GM12873 (cell line): ENCODE measurements around the gene RASL11B.

Experiments
- TF ChIP-seq, protein P1 (sequence below): IDR thresholded peaks from 2 replicates; pipeline ENCODE4 v1.5.1; 2012; ENCODE audit warnings: low read depth, mild to moderate bottlenecking, moderate library complexity, low read length, control low read depth; ENCODE audit not compliant: insufficient read depth; ENCODE audit errors: missing control alignments

Gene RASL11B

DNA sequence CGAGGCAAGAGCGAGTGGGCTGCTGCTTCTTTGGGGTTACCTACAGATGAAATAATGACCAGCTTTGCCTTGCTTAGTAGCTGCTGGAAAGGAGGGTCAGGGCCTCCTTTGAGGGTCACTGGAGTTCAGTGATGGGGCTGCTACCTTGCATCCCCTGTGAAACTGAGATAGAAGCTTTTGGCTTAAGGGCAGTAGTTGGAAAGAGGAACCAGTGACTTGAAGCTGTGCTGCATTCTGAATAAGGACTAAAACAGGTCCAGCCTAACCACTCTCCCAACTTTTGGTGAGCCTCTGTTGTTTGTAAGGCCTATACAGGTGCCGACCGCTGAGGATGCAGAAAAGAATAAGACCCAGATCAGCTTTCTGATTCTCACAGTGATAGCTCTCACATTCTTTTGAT, 41.2 kb downstream of the RASL11B start:
- TF ChIP-seq, protein P1, sequence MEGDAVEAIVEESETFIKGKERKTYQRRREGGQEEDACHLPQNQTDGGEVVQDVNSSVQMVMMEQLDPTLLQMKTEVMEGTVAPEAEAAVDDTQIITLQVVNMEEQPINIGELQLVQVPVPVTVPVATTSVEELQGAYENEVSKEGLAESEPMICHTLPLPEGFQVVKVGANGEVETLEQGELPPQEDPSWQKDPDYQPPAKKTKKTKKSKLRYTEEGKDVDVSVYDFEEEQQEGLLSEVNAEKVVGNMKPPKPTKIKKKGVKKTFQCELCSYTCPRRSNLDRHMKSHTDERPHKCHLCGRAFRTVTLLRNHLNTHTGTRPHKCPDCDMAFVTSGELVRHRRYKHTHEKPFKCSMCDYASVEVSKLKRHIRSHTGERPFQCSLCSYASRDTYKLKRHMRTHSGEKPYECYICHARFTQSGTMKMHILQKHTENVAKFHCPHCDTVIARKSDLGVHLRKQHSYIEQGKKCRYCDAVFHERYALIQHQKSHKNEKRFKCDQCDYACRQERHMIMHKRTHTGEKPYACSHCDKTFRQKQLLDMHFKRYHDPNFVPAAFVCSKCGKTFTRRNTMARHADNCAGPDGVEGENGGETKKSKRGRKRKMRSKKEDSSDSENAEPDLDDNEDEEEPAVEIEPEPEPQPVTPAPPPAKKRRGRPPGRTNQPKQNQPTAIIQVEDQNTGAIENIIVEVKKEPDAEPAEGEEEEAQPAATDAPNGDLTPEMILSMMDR, result no peak

DNA sequence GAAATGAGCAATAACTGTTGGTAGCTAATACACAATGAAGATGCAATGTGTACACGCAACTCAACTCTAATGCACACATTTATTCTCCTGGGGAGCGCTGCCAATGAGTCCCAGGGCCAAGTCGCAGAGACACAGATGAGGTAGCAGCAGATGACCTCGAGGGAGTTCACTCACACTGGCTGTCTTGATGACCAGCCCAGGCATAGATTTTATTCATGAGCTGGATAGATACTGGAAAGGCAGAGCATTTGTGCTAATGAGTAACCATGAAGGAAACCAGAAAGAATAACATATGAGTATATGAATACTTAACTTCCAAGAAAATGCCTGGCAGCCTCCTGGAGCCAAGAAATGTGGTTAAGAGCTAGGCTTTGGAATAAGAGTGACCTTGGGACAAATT, 42.3 kb downstream of the RASL11B start:
- TF ChIP-seq, protein P1, result no peak

DNA sequence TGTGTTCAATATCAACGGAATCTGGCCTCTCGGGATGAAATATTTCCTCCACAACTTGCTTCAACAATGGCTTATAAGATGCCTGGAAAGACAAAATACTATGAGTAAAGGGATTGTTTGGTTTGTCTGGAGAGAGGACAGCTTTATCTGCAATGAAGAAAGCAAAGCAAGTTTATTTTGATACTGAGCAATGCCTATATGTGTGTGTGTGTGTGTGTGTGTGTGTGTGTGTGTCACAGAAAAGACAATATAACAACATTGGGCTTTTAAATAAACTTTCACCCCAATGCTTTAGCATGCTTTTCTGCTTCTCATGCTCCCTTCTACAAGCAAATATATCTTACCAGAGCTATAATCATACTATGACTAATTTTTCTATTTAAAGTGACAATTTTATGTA, 45.4 kb downstream of the RASL11B start:
- TF ChIP-seq, protein P1, result no peak

DNA sequence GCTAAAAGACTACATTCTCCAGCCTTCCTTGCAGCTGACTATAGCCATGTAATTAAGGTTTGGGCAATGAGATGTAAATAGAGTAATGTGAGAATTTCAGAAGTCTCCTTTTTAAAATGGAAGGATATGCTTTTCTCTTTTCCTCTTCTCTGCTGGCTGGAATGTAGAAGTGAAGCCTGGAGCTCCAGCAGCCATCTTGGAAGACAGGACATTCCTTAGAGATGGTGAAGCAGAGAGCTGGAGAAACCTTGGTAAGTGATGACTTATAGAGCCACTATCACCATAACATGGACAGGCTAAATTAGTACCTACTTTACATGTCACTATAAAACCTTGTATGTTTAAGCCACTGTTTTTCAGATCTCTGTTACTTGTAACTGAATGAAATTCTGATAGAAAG, 48.0 kb downstream of the RASL11B start:
- TF ChIP-seq, protein P1, result no peak

DNA sequence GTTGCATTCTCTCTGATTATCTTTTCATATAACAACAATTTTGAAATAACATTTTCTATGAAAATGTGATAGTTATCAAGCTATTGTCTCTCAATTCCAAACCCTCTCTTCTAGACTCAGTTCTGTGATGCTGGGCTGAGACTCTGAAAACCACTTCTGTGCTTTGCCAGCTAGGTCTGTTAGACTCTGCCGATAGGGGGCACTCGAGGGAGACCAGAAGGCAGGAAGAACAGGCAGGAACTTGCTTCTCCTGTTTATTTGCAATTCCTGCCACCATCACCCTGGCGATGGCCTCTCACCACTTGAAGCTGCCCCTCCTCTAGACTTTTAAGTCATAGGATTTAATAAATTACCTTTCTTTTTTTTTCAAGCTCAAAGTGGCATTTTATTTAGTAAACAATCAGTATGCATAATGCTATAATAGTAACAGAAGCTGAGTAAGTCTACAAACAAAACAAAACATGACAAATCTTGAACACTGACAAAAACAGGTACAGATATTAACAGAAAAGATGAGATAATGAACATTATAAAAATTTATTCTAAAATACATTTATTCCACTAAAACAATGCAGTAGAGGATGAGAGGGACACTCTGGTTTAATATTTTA, 49.7 kb downstream of the RASL11B start:
- TF ChIP-seq, protein P1, result peak; percentile 92

DNA sequence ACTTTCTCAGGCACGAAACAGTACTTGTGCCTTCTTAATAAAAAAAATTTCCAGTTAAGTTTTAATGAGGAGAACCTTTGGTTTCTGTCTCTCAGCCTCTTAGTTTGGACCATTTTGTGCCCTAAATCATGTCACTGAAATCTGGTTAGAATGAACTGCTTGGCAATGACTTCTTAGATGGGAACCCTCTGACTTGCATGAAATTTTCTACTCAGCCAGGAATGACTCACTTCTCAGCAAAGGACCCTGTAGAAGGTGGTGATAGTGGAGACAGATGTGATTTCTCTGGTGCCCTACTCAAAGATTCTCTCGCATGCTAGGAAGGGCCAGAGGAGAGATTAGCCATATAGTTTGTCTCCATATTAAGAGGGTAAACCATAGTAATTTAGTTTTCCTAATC, 50.5 kb downstream of the RASL11B start:
- TF ChIP-seq, protein P1, result no peak

DNA sequence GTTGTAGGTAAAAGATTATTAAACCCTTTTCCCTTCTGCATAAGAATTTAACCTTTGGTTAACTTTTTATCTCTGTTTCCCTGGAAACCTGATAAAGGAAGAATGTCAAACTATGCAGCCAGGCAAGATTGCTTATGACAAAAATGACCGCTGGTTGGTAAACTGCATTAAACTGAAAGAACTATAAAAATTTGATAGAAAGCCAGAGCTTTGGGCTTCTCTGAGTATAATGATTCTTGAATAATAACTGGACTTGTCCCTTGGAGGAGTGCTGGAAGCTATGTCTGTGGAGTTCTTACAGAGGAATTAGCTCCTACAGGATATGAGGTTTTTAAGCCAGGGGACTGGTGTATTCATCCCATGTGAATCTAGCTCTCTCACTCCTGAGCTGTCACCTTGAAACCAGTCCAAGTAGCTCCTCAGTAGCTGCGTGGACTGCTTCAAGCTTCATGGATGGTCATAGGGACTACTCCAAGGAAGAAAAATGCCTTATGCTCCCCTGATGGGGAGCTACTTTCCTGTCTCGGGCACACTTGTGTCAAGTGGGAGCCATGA, 52.0 kb downstream of the RASL11B start:
- TF ChIP-seq, protein P1, result no peak
